ENCODE data around the gene CEP162.
"Not testable (repeated sequence)": the region's sequence is repeated elsewhere in the genome, so short reads cannot be mapped to it uniquely, and the experiment has no call there.

Gene CEP162

GRCh38 chr6:84150705-84151104 lies 76.7 kb downstream of the CEP162 start:
- DNase-seq: no peak

GRCh38 chr6:84141521-84141920 lies 85.9 kb downstream of the CEP162 start:
- no peak for DNase-seq

- no peak for DNase-seq
Observed at GRCh38 chr6:84139311-84139710, 88.1 kb downstream of the CEP162 start.

GRCh38 chr6:84137989-84138575 lies 89.4 kb downstream of the CEP162 start:
- no peak for DNase-seq

GRCh38 chr6:84137051-84137375 lies 90.4 kb downstream of the CEP162 start:
- no peak for DNase-seq

- DNase-seq: no peak
Observed at GRCh38 chr6:84136364-84137050, 90.9 kb downstream of the CEP162 start.

- DNase-seq: no peak
Observed at GRCh38 chr6:84135291-84135690, 92.2 kb downstream of the CEP162 start.

GRCh38 chr6:84133385-84133784 lies 94.1 kb downstream of the CEP162 start:
- not testable (repeated sequence) for DNase-seq

- DNase-seq: not testable (repeated sequence)
Observed at GRCh38 chr6:84129588-84129987, 97.9 kb downstream of the CEP162 start.

GRCh38 chr6:84123186-84123585 lies 104.3 kb downstream of the CEP162 start:
- DNase-seq: no peak

- no peak for DNase-seq
Observed at GRCh38 chr6:84119277-84119676, 108.2 kb downstream of the CEP162 start.

- no peak for DNase-seq
Observed at GRCh38 chr6:84118191-84118590, 109.3 kb downstream of the CEP162 start.

- DNase-seq: not testable (repeated sequence)
Observed at GRCh38 chr6:84114933-84115594, 112.4 kb downstream of the CEP162 start.

- not testable (repeated sequence) for DNase-seq
Observed at GRCh38 chr6:84111351-84111750, 116.1 kb downstream of the CEP162 start.

GRCh38 chr6:84107495-84107894 lies 119.9 kb downstream of the CEP162 start:
- DNase-seq: no peak

GRCh38 chr6:84105215-84105924 lies 122.1 kb downstream of the CEP162 start:
- not testable (repeated sequence) for DNase-seq

GRCh38 chr6:84103029-84103428 lies 124.4 kb downstream of the CEP162 start:
- no peak for DNase-seq

GRCh38 chr6:84095156-84095555 lies 132.3 kb downstream of the CEP162 start:
- no peak for DNase-seq

GRCh38 chr6:84093441-84094435 lies 133.7 kb downstream of the CEP162 start:
- DNase-seq: no peak

- DNase-seq: no peak
Observed at GRCh38 chr6:84089552-84089951, 137.9 kb downstream of the CEP162 start.

GRCh38 chr6:84089081-84089480 lies 138.4 kb downstream of the CEP162 start:
- no peak for DNase-seq

Data from NCI-H1105 (cell line).